Measurements from ENCODE around the gene SLIT3. TPM values are rescaled to one million over a fixed set of nuclear protein-coding genes. Genes with fewer than 3 reads are reported as not detected.

The SLIT3 gene
- total and polyA plus RNA-seq, 10 of the 15 experiments (the other 5 are each of a cell fraction or from before 2014, with no cell fraction given) = 0.05 TPM; not detected in 9

GRCh38 chr5:168960497-168960896, 340.4 kb downstream of the SLIT3 start (continued):
- no peak for TF ChIP-seq ZBTB4 (CRISPR knock-in tag; IDR thresholded peaks at IDR 0.05)

GRCh38 chr5:168953351-168953750, 347.6 kb downstream of the SLIT3 start:
- no peaks in the 10 kb centered on the region for H3K9me3 ChIP-seq (replicated peaks; ENCODE audit: control insufficient read depth, insufficient read depth, low read length)
- no peaks in the 10 kb centered on the region; a peak in 1 of 4 replicates for H3K27me3 ChIP-seq (replicated peaks in 1 of 2; ENCODE audit: control insufficient read depth in 2 of 2, insufficient read depth in 2 of 2, low read length in 1 of 2)
- no peaks in the 10 kb centered on the region for H3K4me1 ChIP-seq (ENCODE audit: control insufficient read depth, insufficient read depth, low read length)
- H3K79me2 ChIP-seq (ENCODE audit: control insufficient read depth, insufficient read depth, low read length) = no peaks in the 10 kb centered on the region
- no peak overlapping the region for H3K4me2 ChIP-seq (ENCODE audit: control insufficient read depth, insufficient read depth)
- POLR2A ChIA-PET = no interaction called here
- DNase-seq (ENCODE audit: low read depth, low spot score) = no peak
- no peak overlapping the region for H2AFZ ChIP-seq (ENCODE audit: control insufficient read depth, low read depth, low read length)
- RAD21 ChIA-PET (ENCODE audit: unreplicated experiment) = no interaction called here
- no peaks in the 10 kb centered on the region for H4K20me1 ChIP-seq (ENCODE audit: control insufficient read depth, insufficient read depth)
- ATAC-seq = no peak
- no peak for FAIRE-seq
- no TSS peak for BruUV-seq (replicated peaks)
- CTCF ChIA-PET = interaction anchor here (1.2 kb wide), 1 partner anchor 34 kb away, joined by 3 read pairs; no protein-coding TSS in a partner anchor
- no peak overlapping the region for H3K27ac ChIP-seq (ENCODE audit: control insufficient read depth, insufficient read depth)
- H3K36me3 ChIP-seq (ENCODE audit: control insufficient read depth in 2 of 2, insufficient read depth in 2 of 2, low read length in 1 of 2) = no peaks in the 10 kb centered on the region
- 53% methylated on average over 5 of the region's 5 CpGs for WGBS (ENCODE audit: insufficient coverage, insufficient replicate concordance, low lambda C conversion rate, missing lambda C conversion rate)
- intact Hi-C loops (cut with micrococcal nuclease; ENCODE audit: unreplicated experiment) (no loop called here), in situ Hi-C loops (cut with MboI) (no loop called here)
- H3K4me3 ChIP-seq = no peak overlapping the region
- SMC1A ChIA-PET (ENCODE audit: uncharacterized antibody, unreplicated experiment) = no interaction called here
- H3K9ac ChIP-seq (ENCODE audit: control insufficient read depth, insufficient read depth, low read length) = no peak overlapping the region
- TF ChIP-seq ZNF687 (IDR thresholded peaks at IDR 0.05) (no peak), NBN (IDR thresholded peaks at IDR 0.05) (no peak), ZNF592 (IDR thresholded peaks at IDR 0.05) (no peak), KDM1A (IDR thresholded peaks at IDR 0.05; ENCODE audit: borderline replicate concordance) (no peak), E4F1 (IDR thresholded peaks at IDR 0.05; ENCODE audit: borderline replicate concordance, partially characterized antibody) (no peak), RB1 (IDR thresholded peaks at IDR 0.05; ENCODE audit: borderline replicate concordance) (no peak), CBX3 (IDR thresholded peaks at IDR 0.05; ENCODE audit: borderline replicate concordance, low read depth) (no peak)
